Superior temporal gyrus (tissue), 1 donor: Measurements from ENCODE around the gene MMP1.

Experiments used
- DNase-seq: peaks from one replicate; pipeline ENCODE4 v3.0.0-alpha.2; 2016; ENCODE audit errors: extremely low spot score

Gene MMP1

DNA sequence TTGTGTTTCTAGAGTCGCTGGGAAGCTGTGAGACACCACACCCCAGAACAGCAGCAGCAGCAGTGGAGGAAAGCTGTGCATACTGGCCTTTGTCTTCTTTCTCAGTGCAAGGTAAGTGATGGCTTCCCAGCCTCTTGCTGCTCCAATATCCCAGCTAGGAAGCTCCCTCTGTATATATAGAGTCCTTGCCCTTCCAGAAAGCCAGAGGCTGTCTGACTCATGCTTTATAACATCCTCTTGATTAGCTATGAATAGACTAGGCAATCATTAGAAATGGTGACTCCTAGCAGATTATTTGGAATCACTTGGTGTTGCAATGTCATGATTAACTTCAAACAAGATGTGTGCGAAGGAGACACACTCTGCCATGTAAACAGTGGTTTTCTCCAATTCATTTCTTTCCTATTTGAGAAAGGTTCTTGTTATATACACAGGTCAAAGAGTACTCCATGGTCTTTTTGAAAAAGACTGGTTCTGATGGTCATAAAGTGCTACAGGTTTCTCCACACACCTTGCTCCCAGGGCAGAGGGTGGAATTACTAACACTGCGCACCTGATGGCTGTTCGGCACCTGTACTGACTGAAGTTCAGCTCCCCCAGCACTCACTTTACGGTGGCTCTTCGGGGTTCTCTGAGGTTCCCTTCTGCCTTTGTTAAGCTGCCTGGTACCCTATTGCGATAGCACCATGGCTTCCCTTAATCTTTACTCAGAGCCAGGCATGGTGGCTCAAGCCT, at the start of gene MMP1:
TSS of gene MMP1 (minus strand) at position 149 of the 735 bp plus-strand sequence. CDS start at position 81, 68 bp downstream.
- no peak for DNase-seq

DNA sequence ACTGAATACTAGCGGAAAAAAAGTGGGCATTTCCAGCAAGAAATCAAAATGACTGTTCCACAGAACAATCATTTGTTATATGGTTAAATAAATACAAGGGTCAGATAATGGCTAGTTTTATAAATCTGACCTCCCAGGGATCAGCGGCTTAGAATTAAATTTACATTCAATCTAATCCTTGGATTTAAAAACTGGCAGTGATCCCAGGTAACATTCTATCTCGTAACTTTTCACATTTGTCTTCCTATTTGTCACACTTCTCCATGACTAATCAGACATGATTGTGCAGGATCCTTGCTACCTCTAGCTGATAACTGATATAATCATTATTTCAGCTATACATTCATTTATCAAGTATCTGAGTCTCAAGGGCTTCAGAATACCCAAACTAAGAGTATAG, 48.3 kb upstream of the MMP1 start:
- DNase-seq, result no peak

DNA sequence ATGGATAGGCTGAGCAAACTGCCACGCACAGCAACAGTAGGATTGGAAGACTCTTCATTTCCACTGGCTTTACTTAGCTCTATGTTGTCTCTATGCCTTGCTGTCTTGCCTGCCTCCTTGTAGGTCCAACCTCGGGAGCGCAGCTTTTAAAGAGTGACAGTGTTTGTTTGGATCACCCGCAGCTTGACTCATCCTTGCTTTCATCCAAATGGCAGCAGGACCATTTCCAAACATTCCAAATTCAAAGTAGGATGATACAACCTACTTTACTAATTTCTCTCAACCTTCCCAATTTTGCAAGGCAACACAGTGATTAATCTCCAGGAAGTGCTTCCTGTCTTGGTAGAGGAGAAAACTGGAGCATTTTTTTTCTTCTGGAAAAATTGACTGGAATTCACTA, 45.5 kb upstream of the MMP1 start, which contains the start of gene MMP3:
TSS of gene MMP3 (minus strand) at position 121 of the 400 bp plus-strand sequence. CDS start at position 58, 63 bp downstream.
- no peak for DNase-seq

DNA sequence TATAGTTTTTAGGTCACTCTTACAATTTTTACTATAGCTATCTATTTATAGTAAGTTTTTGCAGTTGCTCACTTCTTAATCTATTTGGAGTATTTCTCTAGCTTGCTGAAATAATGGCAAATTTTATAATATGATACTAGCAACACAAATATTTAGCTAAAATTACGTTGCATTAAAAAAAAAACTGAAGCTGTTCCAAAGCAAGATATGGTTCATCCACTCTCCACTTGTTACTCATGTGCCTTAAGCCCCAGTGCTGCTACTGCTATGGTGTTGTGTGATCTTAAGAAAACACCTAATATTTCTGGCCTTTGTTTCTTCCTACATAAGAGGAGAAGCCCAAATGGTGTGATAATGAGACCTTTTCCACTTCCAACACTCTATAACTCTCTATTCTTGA, 45.0 kb upstream of the MMP1 start:
- DNase-seq, result no peak

DNA sequence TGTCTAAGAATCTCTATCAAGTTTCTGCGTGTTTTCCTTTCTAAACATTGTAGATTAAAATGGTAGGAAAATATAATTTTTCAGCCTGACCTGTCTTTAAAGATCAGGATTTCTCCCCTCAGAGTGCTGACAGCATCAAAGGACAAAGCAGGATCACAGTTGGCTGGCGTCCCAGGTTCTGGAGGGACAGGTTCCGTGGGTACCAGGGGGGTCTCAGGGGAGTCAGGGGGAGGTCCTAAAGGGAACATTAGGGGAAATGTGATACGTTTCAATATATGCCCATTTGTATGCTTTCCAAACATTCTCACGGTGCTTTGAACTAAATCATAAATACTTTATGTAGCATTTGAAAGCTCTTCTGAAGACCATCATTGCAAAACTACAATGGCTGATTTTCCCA, 42.1 kb upstream of the MMP1 start:
- no peak for DNase-seq

DNA sequence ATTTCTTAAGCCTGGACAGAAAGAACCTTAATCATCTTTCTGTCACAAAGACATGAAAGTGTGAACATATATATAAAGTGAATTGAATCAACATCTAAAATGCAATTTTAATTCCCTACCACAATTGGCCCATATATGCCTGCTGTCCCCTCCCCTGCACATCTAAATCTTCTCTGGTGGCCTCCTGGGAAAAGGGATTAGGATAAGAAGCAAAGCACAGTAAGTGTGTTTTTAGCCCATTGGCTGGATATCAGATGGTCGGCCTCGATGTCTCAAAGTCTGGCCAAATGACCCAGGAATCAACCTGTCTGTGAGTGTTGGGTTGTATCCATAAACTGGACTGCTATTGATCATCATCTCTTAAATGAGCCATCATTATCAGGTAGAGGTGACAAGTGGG, 39.7 kb upstream of the MMP1 start:
- DNase-seq, result no peak

DNA sequence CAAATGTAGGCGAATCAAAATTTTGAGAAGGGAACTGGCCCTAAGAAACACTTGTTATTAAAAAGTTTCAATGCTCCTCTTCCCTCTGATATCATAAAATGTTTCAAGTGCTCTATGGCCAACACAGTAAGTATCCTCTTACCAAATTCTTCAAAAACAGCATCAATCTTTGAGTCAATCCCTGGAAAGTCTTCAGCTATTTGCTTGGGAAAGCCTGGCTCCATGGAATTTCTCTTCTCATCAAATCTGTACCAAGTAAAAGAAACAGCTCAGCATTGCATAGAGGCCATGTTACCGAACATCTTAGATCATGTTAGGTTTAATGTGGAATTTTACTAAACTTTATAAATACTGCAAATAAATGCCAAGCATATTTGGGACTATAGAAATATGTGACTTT, 39.2 kb upstream of the MMP1 start:
- DNase-seq, result no peak

DNA sequence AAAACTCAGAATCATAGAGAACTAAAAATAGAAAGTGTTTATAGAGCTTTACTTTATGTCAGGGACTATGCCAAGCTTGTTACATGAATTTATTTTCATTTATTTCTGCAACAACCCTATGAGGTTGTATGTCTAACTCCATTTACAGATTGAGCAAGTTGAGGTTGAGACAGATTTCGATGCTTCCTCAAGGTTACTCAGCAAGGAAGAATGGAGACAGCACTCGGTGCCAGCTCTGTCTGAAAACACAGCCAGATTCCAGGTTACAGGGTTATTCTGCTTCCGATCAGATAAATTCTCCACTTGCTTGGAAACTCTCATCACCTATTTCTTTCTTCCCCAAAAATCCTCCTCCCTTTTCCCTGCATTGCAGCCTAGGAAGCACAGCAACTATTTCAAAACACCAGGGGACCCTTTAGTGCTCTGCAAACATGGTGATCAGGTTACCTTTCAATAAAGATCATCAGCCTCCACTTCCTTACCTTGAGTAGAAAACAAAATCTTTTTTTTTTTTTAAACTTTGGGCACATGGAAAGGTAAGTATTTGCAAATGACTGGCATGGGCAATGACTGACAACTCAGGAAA, 38.4 kb upstream of the MMP1 start:
- no peak for DNase-seq

DNA sequence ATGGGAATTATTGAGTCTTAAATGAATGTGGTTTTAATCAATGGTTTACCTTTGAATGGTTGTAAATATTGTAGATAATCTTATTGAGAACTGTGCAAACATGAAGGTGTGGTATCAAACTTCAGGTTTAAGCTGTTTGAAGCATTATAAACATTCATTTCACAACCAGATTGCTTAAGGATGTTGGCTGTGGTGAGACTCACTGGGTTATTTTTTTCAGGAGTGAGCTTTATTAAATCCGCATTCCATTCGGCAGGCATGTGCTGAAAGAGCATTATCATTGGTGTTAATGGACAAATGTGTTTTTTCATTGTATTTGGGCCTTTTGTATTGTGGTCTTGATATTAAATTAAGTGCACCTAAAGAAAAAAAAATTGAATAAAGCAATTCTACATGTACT, 35.8 kb upstream of the MMP1 start:
- no peak for DNase-seq

DNA sequence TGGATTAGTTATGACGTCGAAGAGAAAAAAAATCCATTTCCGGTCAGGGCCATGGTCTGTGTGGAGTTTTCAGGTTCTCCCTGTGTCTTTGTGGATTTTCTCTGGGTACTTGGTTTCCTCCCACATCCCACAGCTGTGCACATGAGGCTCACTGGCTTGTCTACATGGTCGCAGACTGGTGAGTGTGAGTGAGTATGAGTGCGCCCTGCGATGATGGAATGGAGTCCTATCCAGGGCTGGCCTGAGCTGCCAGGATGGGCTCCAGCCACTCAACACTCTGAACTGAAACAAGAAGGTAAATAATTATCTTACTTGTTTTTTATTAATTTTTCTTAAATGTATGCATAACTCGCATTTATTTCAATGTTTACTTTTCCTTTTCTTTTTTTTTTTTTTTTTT, 34.7 kb upstream of the MMP1 start:
- DNase-seq, result no peak

DNA sequence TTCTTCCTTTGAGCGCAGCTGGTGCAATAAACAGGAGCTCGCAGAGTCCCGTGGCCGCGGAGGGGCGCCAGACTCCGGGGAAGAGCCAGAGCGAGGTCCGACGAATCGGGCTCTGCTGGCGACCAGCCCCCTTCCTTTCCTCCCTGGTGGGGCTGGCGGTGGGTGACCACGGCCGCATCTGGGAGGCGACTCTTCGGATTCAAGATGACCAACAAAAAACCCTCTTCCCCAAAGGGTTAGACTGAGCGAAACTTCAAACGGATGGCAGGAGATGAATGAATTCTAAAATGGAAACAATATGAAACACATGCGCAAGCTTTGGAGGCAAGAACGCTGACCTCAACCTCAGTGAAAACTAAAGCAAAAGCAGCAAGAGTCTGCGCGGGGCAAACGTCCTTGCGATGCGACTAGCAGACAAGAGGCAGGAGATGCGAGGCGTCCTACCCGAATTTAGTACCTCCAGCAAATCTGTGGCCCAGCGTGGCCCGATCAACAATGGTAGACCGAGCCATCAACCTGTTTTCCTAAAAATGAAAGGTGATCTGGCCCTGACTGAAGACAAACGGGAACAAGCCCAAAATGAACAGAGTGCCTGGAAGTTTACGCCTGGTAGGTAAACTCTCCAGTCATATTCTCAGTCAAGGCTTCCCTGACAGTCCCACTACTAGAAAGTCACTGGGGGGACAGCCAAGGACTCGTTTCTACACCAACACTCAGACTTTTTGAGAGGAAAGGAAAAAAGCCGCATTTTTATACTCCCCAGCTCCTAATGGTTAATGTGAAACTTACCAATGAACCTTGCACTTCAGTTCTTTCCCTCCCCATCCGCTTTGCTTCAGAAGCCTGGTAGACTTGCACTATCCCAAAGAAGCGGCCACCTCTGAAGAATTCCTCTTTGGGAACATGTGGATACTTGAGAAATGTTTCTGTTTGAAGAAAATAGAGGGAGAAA, 33.8 kb upstream of the MMP1 start:
- DNase-seq, result no peak

DNA sequence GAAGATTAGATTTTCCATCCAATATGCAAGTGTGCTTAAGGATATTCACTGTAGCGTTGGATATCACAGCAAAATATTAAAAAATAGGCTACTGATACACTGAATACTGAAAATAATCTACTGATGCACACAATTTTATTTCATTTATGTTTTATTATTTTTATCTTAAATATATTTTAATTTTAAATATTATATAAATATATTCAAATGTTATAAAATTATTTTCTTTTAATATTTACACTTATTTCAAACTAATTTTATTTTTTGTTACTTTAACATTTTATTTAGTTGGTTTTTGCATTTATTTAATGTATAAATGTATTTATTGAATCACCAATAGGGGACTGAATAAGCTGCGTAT, 33.1 kb upstream of the MMP1 start:
- no peak for DNase-seq

DNA sequence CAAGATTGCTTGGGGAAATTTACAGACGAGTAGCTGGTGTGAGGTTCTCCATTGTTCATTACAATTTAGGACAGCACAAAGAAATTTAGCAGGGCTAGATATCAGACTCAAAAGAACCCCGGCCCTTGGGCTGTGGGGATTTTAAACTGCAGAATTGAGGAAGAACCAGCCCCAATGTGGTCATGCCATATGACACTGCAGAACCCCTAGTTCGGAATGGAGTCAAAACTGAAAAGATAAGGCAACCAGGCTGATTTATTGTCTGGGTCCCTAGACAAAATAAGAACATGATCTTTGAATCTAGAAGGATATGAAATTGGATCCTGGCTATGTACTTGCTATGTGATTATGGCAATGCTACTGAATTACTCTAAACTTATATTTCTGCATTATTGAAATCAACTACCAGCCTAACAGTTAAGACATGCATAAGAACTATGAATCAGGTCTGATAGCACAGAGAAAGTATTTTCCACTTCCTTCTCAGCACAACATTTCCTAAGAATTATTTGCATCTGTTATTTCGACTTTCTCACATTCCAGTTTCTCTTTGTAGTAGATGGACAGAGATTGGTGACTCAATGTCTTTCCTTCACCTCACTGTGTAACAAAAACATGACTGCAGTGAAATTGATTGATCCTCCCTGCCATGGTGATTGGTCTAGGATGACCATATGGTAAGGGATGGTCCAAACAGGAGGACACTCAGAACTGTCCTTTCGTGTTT, 32.2 kb upstream of the MMP1 start:
- DNase-seq, result no peak

DNA sequence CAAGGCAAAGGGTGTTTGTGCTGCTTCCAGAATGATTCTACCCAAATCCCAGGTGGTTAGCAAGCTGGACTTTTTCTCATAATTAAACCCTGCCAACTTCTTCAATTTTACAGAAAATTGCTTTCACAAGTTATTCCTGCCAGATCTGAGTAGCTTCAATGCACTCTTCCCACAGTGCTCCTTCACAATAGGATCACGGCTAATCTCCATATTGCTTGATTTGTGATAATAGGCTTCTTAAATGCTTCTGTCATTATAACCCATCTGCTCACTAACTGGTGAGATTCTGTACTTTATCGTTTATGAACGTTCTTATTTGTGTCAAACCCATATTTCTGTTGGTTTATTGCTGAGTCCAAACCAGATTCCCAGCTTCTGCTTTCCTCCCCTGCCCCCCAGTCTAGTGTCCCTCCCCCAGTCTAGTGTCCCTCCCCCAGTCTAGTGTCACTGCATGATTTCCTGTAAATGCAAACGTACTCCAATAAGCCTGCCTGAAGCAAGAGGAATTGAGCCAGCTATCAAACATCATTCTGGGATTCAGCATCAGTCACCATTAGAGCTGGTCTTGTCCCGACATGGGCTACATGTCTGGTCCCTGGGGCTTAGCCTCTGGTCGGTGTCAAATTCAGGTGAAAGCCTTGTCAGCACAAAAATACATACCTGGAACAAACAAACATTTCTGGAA, 31.5 kb upstream of the MMP1 start:
- no peak for DNase-seq

DNA sequence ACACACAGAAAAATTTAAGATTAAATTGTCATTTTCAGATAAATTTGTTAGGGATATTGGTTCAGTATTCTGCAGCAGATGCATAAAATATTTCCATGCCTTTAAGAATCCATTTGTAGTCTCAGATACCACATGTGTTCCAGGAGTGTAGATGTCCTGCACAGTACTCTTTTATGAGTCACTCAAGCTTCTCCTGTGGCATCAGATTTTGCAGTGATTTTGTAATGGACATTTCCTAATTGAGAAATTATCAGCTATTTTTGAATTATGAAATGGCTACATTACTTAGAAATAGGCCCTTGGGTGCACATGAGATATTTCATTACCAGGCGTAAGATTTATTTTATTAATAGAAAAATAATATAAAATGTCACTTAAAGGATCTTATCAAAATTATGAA, 26.6 kb upstream of the MMP1 start:
- no peak for DNase-seq

DNA sequence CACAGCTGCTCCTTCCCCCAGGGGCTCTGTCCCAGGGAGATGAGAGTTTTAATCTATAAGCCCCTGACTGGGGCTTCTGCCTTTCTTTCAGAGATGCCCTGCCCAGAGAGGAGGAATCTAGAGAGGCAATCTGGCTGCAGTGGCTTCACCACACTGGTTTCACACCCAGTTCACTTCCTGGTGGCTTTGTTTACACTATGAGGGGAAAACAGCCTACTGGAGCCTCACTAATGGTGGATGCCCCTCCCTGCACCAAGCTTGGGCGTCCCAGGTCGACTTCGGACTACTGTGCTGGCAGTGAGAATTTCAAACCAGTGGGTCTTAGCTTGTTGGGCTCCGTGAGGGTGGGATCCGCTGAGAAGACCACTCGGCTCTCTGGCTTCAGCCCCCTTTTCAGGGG, 21.5 kb upstream of the MMP1 start:
- no peak for DNase-seq

DNA sequence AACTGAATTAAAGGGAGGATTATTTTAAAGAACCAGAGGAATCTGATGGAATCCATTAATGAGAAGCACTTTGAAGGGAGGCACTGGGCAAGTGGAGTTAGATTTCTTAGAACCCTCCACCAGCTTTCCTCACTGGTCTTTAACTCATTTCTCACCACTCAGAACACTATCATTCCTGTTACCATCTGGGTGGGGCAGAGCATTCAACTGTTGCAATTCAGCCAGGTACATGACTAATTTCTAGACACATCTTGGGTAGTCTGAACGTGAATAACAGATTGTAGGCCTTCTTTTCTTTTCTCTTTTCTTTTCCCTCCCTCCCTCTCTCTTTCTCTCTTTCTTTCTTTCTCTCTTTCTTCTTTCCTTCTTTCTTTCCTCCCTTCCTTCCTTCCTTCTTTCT, 15.5 kb upstream of the MMP1 start:
- no peak for DNase-seq

DNA sequence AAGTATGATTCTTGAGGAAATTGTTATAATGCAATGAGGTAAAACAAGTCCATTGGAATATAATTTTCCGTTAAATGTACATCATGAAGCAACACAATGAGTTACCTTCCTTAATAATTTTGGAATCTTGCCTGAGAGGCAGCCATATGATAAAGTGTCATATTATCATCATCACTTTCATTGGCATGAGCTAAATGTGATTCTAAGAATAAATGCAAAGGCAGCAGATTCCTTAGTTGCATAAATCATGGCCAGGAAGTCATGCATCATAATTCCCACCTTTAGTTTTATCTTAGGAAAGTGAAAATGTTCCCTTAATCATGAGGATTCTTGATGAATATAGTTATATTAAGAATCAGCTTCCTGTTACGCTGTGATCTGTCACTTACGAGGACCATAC, 14.2 kb upstream of the MMP1 start:
- DNase-seq, result no peak

DNA sequence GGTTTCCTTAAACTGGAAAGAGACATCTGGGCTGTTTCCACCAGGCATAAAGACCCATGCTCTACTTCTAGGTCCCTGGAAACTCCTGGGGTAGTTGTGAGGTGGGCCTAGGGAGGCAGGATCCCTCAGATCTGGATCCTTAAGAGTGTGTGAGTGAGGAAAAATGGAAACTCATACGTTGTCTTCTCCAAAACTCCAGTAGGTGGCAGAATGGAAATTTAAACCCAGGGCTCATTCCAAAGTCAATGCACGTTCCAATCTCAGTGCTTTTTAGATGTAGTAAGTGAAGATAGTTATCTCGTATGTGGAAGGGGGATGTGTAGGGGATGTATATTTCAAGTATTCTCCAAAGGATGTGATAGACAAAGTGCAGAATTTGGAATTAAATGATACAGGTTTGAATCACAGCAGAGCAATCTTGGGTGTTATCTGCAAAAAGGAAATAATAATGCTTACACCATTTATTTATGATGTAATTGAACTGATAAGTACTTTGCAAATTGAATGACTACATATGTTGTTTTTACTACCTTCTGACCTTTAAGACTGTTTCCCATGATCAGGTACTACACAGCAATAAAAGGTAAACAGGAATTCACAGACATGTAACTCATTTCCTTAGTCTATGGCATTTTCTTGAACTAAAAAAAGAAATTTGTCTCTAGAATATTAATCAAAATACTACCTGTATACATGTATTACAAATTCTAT, 13.1 kb upstream of the MMP1 start:
- DNase-seq, result no peak

DNA sequence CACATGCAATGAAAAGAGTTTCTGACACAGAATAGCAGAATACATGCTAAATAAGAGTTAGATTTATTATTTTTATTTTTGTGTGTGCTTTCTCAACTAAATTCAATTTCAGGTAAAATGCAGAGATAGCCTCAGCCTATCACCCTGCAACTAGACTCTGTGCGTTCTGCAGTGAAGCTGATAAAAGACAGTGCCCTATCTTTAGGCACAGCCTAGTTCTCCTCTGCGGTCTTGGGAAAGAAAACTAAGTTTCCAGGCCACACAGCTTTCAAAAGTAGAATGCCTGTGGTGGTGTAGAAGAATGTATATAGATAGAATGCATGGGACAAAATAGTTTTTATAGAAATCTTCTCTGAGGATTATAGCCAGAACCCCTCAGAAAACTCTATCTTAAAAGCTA, 12.0 kb upstream of the MMP1 start:
- DNase-seq, result no peak

DNA sequence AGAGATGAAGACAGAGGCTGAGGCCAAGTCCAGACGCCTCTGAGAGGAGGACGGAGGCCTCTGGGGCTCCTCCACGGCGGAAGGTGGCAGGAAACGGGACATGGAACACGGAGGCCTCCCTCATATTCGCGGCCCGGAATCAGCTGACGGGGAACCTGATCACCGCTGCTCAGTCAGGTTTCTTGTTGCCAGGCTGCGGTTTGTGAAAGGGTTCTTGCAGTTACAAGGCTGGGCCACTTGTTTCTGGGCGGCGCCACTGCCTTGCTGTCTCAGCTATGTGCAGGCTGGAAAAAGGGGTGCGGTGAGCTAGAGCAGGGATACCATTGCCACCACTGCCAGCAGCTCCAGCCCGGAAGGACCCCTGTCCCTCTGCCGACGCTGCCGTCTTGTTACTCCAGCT, 10.0 kb upstream of the MMP1 start:
- DNase-seq, result no peak
